Coronary artery (tissue), 2 donors: Measurements from ENCODE around the gene ELF1.

Experiments used
- DNase-seq: peaks from one replicate; pipeline ENCODE4 v3.0.0-alpha.2; 2017; ENCODE audit warnings: low spot score
- H3K27ac ChIP-seq, 2 donors: fragments of 200-600 bp; sonication (generic); one replicate each; pipeline ENCODE4 v1.5.1; 2016 to 2019
- H3K4me3 ChIP-seq: fragments of 200-600 bp; sonication (generic); 2 replicates; pipeline ENCODE4 v1.5.1; 2016; ENCODE audit warnings: mild to moderate bottlenecking, moderate library complexity
- TF ChIP-seq, protein P1 (sequence below): fragments of 200-600 bp; sonication (generic); IDR thresholded peaks from one replicate; pipeline ENCODE4 v1.5.1; 2019; ENCODE audit warnings: antibody characterized with exemption

ELF1 gene

DNA sequence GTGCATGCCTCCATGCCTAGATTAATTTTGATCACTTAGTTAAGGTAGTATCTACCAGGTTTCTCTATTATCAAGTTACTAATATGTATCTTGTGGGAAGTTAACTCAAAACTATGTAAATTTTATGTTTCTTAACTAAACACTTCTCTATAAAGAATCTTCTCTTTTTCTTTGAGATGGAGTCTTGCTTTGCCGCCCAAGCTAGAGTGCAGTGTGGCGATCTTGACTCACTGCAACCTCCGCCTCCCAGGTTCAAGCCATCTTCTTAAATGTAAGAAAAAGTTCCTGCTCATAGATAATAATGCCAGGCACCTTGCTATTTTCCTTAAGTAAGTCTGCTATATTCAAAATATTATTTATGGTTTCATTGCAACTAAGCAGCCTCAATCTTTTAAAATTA is 58.4 kb downstream of the ELF1 start:
- H3K27ac ChIP-seq, result no peak overlapping the region
- H3K4me3 ChIP-seq, result no peak overlapping the region
- DNase-seq, result no peak
- TF ChIP-seq, protein P1, sequence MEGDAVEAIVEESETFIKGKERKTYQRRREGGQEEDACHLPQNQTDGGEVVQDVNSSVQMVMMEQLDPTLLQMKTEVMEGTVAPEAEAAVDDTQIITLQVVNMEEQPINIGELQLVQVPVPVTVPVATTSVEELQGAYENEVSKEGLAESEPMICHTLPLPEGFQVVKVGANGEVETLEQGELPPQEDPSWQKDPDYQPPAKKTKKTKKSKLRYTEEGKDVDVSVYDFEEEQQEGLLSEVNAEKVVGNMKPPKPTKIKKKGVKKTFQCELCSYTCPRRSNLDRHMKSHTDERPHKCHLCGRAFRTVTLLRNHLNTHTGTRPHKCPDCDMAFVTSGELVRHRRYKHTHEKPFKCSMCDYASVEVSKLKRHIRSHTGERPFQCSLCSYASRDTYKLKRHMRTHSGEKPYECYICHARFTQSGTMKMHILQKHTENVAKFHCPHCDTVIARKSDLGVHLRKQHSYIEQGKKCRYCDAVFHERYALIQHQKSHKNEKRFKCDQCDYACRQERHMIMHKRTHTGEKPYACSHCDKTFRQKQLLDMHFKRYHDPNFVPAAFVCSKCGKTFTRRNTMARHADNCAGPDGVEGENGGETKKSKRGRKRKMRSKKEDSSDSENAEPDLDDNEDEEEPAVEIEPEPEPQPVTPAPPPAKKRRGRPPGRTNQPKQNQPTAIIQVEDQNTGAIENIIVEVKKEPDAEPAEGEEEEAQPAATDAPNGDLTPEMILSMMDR, result no peak

DNA sequence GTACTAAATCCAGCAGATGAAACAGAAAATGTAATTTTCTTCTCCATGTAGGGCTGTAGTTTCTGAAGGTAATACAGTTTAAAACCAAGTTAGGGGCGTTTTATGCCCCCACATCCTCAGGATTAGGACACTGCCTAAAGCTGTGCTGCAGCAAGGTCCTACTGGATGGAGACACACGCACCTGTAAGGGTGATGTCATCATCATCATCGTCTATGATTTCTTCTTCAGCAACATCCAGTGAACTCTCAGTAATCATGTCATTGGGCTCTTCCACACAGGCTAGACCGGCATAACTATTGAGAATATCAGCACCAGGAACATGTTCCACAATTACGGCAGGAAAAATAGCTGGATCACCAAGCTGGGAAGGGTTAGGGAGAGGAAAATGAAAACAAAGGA is 60.5 kb downstream of the ELF1 start:
- no peak for DNase-seq
- no peak overlapping the region for H3K4me3 ChIP-seq
- TF ChIP-seq, protein P1, result no peak
- no peak overlapping the region for H3K27ac ChIP-seq

DNA sequence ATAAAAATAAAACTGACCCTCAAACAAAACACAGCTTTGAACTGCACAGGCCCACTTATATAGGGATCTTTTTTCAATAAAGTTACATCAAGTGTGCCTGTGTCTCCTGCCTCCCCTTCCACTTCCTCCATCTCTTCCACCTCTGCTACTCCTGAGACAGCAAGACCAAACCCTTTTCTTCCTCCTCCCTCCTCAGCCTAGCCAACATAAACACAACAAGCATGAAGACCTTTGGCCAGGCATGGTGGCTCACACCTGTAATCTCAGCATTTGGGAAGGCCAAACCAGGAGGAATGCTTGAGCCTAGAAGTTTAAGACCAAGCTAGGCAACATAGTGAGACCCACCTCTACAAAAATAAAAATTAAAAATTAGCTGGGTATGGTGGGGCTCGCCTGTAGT is 72.6 kb downstream of the ELF1 start:
- DNase-seq, result no peak
- TF ChIP-seq, protein P1, result no peak
- Histone ChIP-seq H3K27ac (no peak overlapping the region), H3K4me3 (no peak overlapping the region)

DNA sequence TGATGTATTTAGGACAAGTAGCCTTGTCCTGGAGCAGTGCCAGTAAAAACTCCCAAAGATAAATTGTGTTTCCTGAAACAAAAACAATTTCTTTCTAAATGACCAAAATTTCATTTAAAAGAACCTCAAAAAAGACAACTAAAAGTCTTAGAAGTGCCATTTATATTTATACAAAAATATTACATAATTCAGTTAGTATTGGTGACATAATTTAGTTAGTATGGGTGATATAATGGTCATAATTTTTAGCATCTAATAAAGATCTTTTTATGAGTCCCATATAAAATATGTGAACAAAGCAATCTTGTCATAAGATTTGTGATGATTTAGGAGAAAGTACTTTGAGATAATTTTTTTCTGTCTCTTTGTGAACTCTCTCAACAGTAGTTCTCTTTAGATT is 76.0 kb downstream of the ELF1 start:
- Histone ChIP-seq H3K4me3 (no peak overlapping the region), H3K27ac (no peak overlapping the region)
- no peak for DNase-seq
- TF ChIP-seq, protein P1, result no peak

DNA sequence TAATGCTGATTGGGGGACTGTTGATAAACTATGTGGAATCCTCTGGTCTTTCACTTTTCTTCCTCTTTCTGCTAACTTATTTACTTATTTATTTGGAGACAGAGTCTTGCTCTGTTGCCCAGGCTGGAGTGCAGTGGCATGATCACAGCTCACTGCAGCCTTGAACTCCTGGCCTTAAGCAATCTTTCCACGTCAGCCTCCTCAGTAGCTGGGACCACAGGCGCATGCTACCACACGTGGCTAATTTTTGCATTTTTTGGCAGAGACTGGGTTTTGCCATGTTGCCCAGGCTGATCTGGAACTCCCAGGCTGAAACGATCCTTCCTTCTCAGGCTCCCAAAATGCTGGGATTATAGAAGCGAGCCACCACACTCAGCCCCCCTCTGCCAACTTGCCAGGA is 77.5 kb downstream of the ELF1 start:
- TF ChIP-seq, protein P1, result no peak
- H3K4me3 ChIP-seq, result no peak overlapping the region
- no peak for DNase-seq
- H3K27ac ChIP-seq, result no peak overlapping the region

DNA sequence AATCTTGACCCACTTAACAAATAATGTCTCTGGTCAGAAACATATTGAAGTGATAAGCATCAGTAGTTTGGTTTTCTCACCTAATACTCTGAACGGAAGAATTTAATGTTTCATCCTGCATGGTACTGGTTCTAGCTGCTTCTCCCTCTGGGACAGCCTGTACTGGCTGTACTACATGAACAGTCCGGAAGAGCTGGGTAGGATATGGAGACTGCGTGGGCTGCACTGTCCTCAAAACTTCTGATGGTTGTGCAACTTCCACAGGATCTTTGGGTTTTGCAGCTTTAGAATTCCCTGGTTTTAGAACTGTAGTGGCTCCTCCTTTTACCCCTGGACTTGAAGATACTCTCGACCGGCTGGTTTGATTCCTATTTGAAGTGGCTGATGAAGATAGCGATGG is 78.3 kb downstream of the ELF1 start:
- no peak for DNase-seq
- no peak overlapping the region for H3K4me3 ChIP-seq
- no peak overlapping the region for H3K27ac ChIP-seq

DNA sequence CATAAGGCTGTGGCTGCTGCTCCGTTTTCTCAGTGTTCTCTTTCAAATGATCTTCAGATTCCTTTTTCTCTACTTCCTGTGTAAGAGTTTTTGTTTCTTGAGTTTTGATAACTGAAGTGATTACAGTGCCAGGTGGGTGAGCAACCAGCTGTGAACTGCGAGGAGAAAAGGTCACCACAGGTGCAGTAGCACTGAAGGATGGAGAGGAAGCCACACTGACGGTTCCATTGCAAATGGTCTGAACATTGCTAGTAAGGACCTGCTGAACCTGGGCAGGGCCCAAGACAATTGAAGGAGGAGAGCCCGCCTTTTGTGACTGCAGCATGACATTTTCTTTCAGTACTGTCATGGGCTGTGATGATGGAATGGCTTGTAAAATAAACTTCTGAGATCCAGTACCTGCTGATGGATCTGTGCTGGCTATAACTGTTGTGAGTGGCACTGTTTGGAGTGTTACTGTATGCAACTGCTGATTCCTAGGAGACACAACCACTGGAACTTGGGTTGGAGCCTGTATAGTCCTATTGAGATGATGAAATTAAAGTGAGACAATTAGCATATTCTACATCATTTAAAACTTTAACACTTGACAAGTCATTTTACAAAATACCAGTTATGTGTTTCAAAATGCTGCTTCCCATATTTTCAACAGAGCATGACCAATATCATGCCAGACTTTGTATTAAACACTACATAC is 85.5 kb downstream of the ELF1 start:
- no peak overlapping the region for H3K4me3 ChIP-seq
- TF ChIP-seq, protein P1, result no peak
- no peak overlapping the region for H3K27ac ChIP-seq
- no peak for DNase-seq

More for the DNA sequence above, 78.3 kb downstream of the ELF1 start:
- TF ChIP-seq, protein P1, result no peak
